Activated CD4-positive, alpha-beta T cell treated with anti-CD3 and anti-CD28 coated beads, Interleukin-2, amount 10 ng/mL, durations not matched to agents 7 days and 5 days (primary cell): ENCODE measurements around the gene XBP1. TPM values are rescaled to one million over a fixed set of nuclear protein-coding genes. Genes with fewer than 3 reads are reported as not detected.
A peak's percentile ranks its signal among the peaks of the same experiment; 100 is the strongest.

Source experiments
- CTCF ChIA-PET: fragments of 350-600 bp; sonication (Branson Sonifier 250); formaldehyde crosslinking; loops from one replicate; lab custom pipeline; 2021; ENCODE audit warnings: antibody characterized with exemption; lab: Charles Lee
- POLR2A ChIA-PET: fragments of 350-600 bp; sonication (Branson Sonifier 250); formaldehyde crosslinking; loops from one replicate; lab custom pipeline; 2021; ENCODE audit warnings: antibody characterized with exemption; lab: Charles Lee
- DNase-seq: peaks from one replicate; pipeline ENCODE4 v3.0.0-alpha.2; 2020
- H3K27ac Mint-ChIP-seq: one replicate; pipeline ENCODE4 v1.8.0; 2021; ENCODE audit warnings: mild to moderate bottlenecking, moderate library complexity, mixed read lengths
- H3K27me3 Mint-ChIP-seq: one replicate; pipeline ENCODE4 v1.8.0; 2021; ENCODE audit warnings: mixed read lengths
- H3K36me3 Mint-ChIP-seq: one replicate; pipeline ENCODE4 v1.8.0; 2021; ENCODE audit warnings: low read depth, mixed read lengths
- H3K4me1 Mint-ChIP-seq: one replicate; pipeline ENCODE4 v1.8.0; 2021; ENCODE audit warnings: mixed read lengths
- H3K4me3 Mint-ChIP-seq: one replicate; pipeline ENCODE4 v1.8.0; 2021; ENCODE audit warnings: mild to moderate bottlenecking, moderate library complexity, mixed read lengths
- H3K9me3 Mint-ChIP-seq: one replicate; pipeline ENCODE4 v1.8.0; 2021; ENCODE audit warnings: mixed read lengths
- total RNA-seq, 2 experiments: library from RNA; stranded (reverse); gene quantifications; one replicate each; pipeline ENCODE4 v1.2.3, GENCODE V29; 2021

The XBP1 gene
- total RNA-seq, 2 experiments from 2014 or later = 159 to 184 TPM

DNA sequence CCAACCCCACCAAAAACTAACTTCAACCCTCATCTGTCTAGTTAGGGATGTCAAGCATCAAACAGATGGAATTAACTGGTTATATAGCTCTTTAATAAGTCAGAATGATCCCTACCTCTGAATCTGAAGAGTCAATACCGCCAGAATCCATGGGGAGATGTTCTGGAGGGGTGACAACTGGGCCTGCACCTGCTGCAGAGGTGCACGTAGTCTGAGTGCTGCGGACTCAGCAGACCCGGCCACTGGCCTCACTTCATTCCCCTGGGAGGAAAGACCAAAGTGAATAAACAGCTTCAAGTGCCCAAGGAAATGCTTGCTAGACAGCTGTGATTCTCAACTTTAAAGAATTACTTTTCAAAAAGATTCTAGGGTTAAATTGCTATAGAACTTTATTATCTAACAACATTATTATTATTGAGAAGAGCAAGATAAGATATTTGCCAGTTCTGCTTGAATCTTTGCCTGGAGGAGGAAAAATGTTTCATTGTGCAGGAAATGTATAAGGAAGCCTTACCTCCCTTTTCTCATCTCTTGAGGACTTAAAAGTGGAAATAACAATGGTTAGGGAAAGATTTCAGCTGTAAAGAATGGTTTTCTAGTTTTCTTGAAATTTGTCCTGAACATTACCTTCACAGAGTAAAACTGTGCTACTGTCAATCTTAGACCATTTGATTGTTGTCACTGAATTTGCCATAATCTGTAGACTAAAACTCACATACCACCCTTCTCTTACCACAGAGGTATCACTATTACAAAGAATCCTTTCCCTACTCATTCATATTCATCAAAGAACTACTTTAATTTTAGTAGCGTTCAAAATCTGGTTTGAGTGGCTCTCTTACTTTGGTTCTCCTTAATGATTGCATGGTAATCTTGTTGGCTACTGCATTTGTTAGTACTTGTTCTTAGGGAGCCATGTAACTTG lies 4.2 kb downstream of the XBP1 start:
- no peaks in the 10 kb centered on the region for H3K9me3 Mint-ChIP-seq
- peak overlapping the region; percentile 51 for H3K4me3 Mint-ChIP-seq
- H3K27me3 Mint-ChIP-seq = no peaks in the 10 kb centered on the region
- no peak for DNase-seq
- peaks cover 62% of the 10 kb centered on the region for H3K4me1 Mint-ChIP-seq
- ChIA-PET POLR2A (no interaction called here), CTCF (interaction anchor here (1.3 to 2.7 kb wide), 4 partner anchors 10 to 33 kb away, joined by 3 to 9 read pairs (median 6); no protein-coding TSS in a partner anchor)
- peaks cover 72% of the 10 kb centered on the region for H3K36me3 Mint-ChIP-seq
- H3K27ac Mint-ChIP-seq = peak overlapping the region; percentile 68

DNA sequence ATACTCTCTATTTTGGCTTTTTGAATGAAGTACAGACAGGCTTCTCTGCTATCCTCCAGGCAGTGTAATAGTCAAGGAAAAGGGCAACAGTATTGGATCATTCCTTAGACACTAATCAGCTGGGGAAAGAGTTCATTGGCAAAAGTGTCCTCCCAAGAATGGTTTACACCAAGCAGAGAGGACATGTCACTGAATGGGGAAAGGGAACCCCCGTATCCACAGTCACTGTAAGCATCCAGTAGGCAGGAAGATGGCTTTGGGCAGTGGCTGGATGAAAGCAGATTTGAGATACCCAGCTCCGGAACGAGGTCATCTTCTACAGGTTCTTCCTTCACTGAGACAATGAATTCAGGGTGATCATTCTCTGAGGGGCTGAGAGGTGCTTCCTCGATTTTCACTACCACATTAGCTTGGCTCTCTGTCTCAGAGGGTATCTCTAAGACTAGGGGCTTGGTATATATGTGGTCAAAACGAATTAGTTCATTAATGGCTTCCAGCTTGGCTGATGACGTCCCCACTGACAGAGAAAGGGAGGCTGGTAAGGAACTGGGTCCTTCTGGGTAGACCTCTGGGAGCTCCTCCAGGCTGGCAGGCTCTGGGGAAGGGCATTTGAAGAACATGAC lies 5.2 kb downstream of the XBP1 start:
- H3K36me3 Mint-ChIP-seq = peaks cover 72% of the 10 kb centered on the region

DNA sequence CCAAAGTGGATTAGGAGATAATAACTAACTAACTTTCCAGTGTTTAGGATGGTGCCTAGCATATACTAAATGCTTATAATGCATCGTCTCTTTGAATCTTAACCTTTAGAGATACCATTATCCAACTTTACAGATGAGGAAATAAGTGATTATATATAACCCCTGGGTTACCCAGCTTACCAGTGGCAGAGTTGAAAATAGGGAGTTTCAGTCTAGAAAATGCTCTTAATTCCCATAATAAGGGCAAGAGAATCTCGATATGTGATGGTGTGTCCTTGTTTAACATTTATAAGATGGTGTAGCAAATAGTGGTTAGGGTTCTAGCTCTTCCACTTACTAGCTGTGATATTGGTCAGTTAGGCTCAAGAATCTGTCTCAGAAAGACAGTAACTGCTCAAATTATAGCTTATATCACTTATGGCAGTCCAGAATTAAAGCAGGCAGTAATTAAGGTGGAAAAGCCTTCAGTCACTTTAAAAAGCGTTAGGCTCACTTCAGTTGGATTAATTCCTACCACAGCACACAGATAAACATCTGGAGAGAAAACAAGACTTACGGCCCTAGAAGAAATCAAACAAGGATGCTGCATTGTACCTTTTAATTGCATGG lies 6.3 kb downstream of the XBP1 start:
- H3K4me3 Mint-ChIP-seq = no peak overlapping the region
- no peaks in the 10 kb centered on the region for H3K9me3 Mint-ChIP-seq
- peaks cover 72% of the 10 kb centered on the region for H3K36me3 Mint-ChIP-seq
- H3K27ac Mint-ChIP-seq = no peak overlapping the region
- H3K27me3 Mint-ChIP-seq = no peaks in the 10 kb centered on the region
- CTCF ChIA-PET = interaction anchor here (0.7 to 1.0 kb wide), 3 partner anchors 35 to 380 kb away, joined by 3 to 5 read pairs (median 3); no protein-coding TSS in a partner anchor
- POLR2A ChIA-PET = no interaction called here
- peaks cover 72% of the 10 kb centered on the region for H3K4me1 Mint-ChIP-seq
- DNase-seq = no peak

More for the DNA sequence above, 5.2 kb downstream of the XBP1 start:
- peaks cover 72% of the 10 kb centered on the region for H3K4me1 Mint-ChIP-seq
- H3K4me3 Mint-ChIP-seq = no peak overlapping the region
- H3K27me3 Mint-ChIP-seq = no peaks in the 10 kb centered on the region
- no peaks in the 10 kb centered on the region for H3K9me3 Mint-ChIP-seq
- no peak for DNase-seq
- H3K27ac Mint-ChIP-seq = no peak overlapping the region
- ChIA-PET POLR2A (no interaction called here), CTCF (interaction anchor here (0.9 to 2.7 kb wide), 7 partner anchors 9 to 43 kb away, joined by 3 to 9 read pairs (median 4); no protein-coding TSS in a partner anchor)

DNA sequence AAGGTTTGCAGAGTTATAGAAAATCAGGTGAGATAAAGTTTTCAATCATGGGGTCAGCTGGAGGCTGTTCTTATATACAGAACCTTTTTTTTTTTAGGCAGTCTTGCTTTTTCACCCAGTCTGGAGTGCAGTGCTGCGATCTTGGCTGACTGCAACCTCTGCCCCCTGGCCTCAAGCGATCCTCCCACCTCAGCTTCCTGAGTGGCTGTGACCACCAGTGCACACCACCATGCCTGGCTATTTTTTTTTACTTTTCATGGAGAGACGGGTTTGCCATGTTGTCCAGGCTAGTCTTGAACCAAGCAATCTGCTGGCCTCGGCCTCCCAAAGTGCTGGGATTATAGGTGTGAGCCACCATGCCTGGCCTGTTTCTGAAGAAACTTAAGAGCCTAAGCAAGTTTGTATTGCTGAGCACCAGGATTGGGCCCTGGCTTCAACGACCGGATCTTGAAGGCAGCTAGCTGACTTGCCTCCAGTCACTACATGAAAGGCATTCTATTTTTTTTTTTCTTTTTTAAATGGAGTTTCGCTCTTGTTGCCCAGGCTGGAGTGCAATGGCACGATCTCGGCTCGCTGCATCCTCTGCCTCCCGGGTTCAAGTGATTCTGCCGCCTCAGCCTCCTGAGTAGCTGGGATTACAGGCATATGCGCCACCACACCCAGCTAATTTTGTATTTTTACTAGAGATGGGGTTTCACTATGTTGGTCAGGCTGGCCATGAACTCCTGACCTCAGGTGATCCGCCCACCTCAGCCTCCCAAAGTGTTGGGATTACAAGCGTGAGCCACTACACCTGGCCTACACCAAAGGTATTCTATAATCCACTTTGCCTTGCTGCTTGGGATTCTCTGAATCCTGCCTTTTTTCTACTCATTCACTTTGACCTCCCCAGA lies 7.6 kb downstream of the XBP1 start:
- peaks cover 65% of the 10 kb centered on the region for H3K4me1 Mint-ChIP-seq
- ChIA-PET POLR2A (no interaction called here), CTCF (interaction anchor here (0.6 to 0.7 kb wide), 3 partner anchors 76 to 382 kb away, joined by 3 to 4 read pairs (median 3); partner anchors contain the start of gene KREMEN1)
- DNase-seq = no peak
- H3K27ac Mint-ChIP-seq = peak overlapping the region; percentile 76
- H3K27me3 Mint-ChIP-seq = no peaks in the 10 kb centered on the region
- peaks cover 61% of the 10 kb centered on the region for H3K36me3 Mint-ChIP-seq
- H3K4me3 Mint-ChIP-seq = no peak overlapping the region
- H3K9me3 Mint-ChIP-seq = no peaks in the 10 kb centered on the region

DNA sequence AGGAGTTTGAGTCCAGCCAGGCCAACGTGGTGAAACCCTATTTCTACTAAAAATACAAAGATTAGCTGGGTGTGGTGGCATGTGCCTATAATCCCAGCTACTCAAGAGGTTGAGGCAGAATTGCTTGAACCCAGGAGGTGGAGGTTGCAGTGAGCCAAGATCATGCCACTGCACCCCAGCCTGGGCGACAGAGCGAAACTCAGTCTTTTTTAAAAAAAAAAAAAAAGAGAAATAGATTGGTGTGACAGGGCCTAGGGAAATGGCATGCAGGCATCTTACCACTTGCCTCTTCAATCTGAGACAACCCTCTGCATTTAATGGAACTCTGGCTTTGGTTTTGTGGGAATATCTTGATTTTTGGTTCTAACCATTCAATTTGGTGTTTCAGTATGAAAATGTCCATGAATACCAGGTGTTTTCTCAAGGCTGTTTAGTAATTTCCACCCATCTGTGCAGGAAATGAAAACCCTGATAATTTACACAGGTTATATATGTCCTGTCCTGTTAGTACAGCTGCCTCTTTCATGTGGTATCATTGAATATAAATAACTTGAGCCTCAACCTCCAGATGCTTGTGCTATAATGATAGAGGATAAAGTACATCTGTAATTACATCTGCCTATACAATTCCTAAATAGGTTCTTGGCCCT lies 8.4 kb downstream of the XBP1 start:
- no peak overlapping the region for H3K4me3 Mint-ChIP-seq
- peak overlapping the region; percentile 76 for H3K27ac Mint-ChIP-seq
- H3K36me3 Mint-ChIP-seq = peaks cover 57% of the 10 kb centered on the region
- no peaks in the 10 kb centered on the region for H3K9me3 Mint-ChIP-seq
- H3K4me1 Mint-ChIP-seq = peaks cover 61% of the 10 kb centered on the region
- ChIA-PET CTCF (interaction anchor here (0.6 to 1.3 kb wide), 4 partner anchors 19 to 281 kb away, joined by 3 to 4 read pairs (median 3); partner anchors contain the start of gene KREMEN1), POLR2A (no interaction called here)
- H3K27me3 Mint-ChIP-seq = no peaks in the 10 kb centered on the region
- DNase-seq = no peak

DNA sequence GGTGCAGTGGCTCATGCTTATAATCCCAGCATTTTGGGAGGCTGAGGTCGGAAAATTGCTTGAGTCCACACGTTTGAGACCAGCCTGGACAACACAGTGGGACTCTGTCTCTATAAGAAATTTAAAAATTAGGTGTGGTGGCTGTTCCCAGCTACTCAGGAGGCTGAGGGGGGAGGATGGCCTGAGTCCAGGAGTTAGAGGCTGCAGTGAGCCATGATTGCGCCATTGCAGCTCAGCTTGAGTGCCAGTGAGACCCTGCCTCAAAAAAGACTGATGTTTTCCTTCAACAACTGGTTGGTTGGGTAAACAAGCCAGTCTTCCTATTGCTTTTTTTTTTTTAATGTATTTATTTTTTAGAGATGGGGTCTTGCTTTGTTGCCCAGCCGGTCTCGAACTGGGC lies 9.2 kb downstream of the XBP1 start:
- Mint-ChIP-seq H3K9me3 (no peaks in the 10 kb centered on the region), H3K4me3 (no peak overlapping the region), H3K36me3 (peaks cover 55% of the 10 kb centered on the region), H3K4me1 (peaks cover 53% of the 10 kb centered on the region), H3K27me3 (no peaks in the 10 kb centered on the region), H3K27ac (no peak overlapping the region)
- no peak for DNase-seq
- POLR2A ChIA-PET = interaction anchor here (0.6 kb wide), 1 partner anchor 118 kb away, joined by 4 read pairs; no protein-coding TSS in a partner anchor
- CTCF ChIA-PET = interaction anchor here (0.6 to 2.6 kb wide), 8 partner anchors 7 to 629 kb away, joined by 3 to 10 read pairs (median 3); no protein-coding TSS in a partner anchor

DNA sequence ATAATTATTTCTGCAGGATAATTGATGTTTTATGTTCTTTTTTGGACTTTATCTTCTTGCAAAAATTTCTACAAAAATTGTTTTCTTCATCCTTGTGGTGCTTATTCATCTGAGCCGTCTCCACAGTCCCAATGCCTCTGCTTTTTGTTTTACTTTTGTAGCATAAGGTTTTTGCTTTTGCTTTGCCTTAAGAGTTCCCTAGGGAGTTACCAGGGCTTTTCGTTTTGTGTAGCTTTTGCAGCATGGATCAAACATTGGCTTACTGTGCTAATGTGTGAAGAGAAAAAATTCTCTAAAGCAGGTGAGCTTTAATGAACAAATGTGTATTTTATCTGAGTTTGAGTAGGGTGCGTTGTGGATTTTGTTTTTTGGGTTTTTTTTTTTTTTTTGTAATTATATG lies 11.8 kb downstream of the XBP1 start:
- no peaks in the 10 kb centered on the region for H3K27me3 Mint-ChIP-seq
- no peak overlapping the region for H3K27ac Mint-ChIP-seq
- no peak overlapping the region for H3K4me3 Mint-ChIP-seq
- H3K9me3 Mint-ChIP-seq = no peaks in the 10 kb centered on the region
- DNase-seq = no peak
- POLR2A ChIA-PET = no interaction called here
- H3K36me3 Mint-ChIP-seq = peaks cover 51% of the 10 kb centered on the region
- CTCF ChIA-PET = interaction anchor here (0.8 to 3.3 kb wide), 3 partner anchors 9 to 41 kb away, joined by 3 to 13 read pairs (median 10); no protein-coding TSS in a partner anchor
- H3K4me1 Mint-ChIP-seq = peaks cover 30% of the 10 kb centered on the region

DNA sequence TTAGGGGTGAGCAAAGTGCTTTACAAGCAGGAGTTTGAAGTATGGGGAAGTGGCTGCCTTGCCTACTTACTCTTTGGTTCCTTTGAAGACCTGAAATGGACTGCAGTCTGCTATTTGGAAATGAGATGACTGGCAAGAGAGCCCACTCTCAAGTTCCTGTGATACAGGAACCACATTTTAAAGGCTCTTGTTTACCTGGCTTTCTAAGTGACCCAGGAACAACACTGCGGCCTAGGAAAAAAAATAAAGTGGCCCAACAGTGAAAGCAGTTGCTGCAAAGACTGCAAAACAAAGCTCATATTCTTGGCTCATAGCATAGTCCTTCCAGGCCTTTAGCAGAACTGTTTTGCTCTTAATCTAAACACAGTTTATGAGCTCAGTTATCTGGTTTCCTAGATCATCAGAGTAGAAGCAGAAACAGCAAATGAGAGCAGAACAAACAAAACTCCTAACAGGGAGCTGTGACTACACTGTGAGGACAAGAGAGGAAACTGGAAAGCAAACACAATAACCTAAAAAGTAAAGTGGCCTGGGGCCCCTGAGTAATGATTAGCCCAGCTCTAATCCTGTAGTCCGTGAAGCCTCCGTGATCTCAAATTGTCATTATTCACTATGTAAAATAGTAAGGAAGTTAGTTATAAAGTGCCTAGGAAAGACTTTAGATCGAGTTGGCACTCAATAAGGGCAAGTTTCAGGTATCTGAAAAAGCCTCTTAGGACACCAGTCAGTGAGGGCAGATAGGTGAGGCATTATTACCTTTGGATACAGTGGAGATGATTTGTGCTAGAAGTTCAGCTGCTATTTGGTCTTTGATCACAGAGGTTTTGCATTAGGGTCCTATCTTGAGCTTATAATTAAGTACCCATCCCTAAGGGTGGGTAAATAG lies 16.3 kb downstream of the XBP1 start:
- no peaks in the 10 kb centered on the region for H3K27me3 Mint-ChIP-seq
- H3K4me1 Mint-ChIP-seq = peaks cover 14% of the 10 kb centered on the region
- POLR2A ChIA-PET = no interaction called here
- peaks cover 49% of the 10 kb centered on the region for H3K36me3 Mint-ChIP-seq
- H3K27ac Mint-ChIP-seq = no peak overlapping the region
- H3K4me3 Mint-ChIP-seq = no peak overlapping the region
- CTCF ChIA-PET = interaction anchor here (0.9 to 2.2 kb wide), 4 partner anchors 11 to 17 kb away, joined by 3 to 10 read pairs (median 4); partner anchors contain the start of genes CCDC117 and XBP1
- no peak for DNase-seq
- no peaks in the 10 kb centered on the region for H3K9me3 Mint-ChIP-seq

DNA sequence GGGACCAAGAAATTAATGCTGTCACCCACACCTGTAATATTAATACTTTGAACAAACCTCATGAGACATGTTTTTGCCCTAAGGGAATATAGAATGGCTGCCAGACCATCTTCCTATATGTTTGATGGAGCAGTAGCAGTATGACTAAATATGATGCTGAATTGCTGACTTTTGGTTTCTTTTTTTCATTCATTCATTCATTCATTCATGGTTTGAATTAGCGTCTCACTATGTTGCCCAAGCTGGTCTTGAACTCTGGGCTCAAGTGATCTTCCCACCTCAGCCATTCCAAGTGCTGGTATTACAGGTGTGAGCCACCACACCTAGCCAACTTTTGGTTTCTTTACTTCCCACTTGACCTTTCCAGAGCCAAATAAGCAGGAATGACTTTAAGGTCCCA lies 20.1 kb downstream of the XBP1 start:
- peaks cover 50% of the 10 kb centered on the region for H3K36me3 Mint-ChIP-seq
- H3K4me3 Mint-ChIP-seq = no peak overlapping the region
- POLR2A ChIA-PET = no interaction called here
- H3K4me1 Mint-ChIP-seq = peaks cover 24% of the 10 kb centered on the region
- H3K27ac Mint-ChIP-seq = no peak overlapping the region
- H3K9me3 Mint-ChIP-seq = no peaks in the 10 kb centered on the region
- H3K27me3 Mint-ChIP-seq = no peaks in the 10 kb centered on the region
- CTCF ChIA-PET = no interaction called here
- no peak for DNase-seq

DNA sequence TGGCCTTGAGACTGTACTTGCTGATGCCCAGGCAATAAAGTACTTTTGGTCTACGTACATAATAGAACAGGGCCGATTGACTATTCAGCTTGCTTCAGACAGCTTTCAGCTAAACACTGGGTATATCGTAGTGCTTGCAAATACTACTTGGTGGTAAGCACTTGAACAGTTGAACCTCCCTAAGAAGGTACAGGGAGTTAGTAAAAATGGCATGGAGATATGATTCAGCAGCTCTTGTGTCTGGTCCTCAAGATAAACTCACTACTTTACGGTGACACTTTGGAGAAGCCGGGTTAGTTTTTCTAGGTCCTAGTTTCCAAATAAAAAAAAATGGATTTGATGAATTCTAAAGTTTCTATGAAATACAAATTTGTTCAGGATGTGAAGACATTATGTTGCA lies 20.5 kb downstream of the XBP1 start:
- POLR2A ChIA-PET = no interaction called here
- H3K36me3 Mint-ChIP-seq = peaks cover 47% of the 10 kb centered on the region
- no peak for DNase-seq
- no peaks in the 10 kb centered on the region for H3K9me3 Mint-ChIP-seq
- no peak overlapping the region for H3K27ac Mint-ChIP-seq
- peaks cover 26% of the 10 kb centered on the region for H3K4me1 Mint-ChIP-seq
- H3K27me3 Mint-ChIP-seq = no peaks in the 10 kb centered on the region
- CTCF ChIA-PET = interaction anchor here (0.7 kb wide), 1 partner anchor 172 kb away, joined by 3 read pairs; no protein-coding TSS in a partner anchor
- H3K4me3 Mint-ChIP-seq = no peak overlapping the region
